Rectal smooth muscle tissue (tissue), 1 donor: ENCODE measurements around the gene KIF7.

Experiments
- H3K27ac ChIP-seq: one replicate; pipeline ENCODE4 v1.7.0; 2013; ENCODE audit warnings: low read depth, low read length, inconsistent platforms
- H3K27me3 ChIP-seq: one replicate; pipeline ENCODE4 v1.7.0; 2013; ENCODE audit warnings: low read length; ENCODE audit not compliant: control insufficient read depth, insufficient read depth
- H3K36me3 ChIP-seq: one replicate; pipeline ENCODE4 v1.7.0; 2013; ENCODE audit warnings: low read length; ENCODE audit not compliant: control insufficient read depth, insufficient read depth
- H3K4me1 ChIP-seq: one replicate; pipeline ENCODE4 v1.7.0; 2013; ENCODE audit warnings: low read length; ENCODE audit not compliant: control insufficient read depth, insufficient read depth
- H3K4me3 ChIP-seq: one replicate; pipeline ENCODE4 v1.7.0; 2013; ENCODE audit warnings: low read length
- H3K9ac ChIP-seq: one replicate; pipeline ENCODE4 v1.7.0; 2013; ENCODE audit warnings: low read length

KIF7 gene

DNA sequence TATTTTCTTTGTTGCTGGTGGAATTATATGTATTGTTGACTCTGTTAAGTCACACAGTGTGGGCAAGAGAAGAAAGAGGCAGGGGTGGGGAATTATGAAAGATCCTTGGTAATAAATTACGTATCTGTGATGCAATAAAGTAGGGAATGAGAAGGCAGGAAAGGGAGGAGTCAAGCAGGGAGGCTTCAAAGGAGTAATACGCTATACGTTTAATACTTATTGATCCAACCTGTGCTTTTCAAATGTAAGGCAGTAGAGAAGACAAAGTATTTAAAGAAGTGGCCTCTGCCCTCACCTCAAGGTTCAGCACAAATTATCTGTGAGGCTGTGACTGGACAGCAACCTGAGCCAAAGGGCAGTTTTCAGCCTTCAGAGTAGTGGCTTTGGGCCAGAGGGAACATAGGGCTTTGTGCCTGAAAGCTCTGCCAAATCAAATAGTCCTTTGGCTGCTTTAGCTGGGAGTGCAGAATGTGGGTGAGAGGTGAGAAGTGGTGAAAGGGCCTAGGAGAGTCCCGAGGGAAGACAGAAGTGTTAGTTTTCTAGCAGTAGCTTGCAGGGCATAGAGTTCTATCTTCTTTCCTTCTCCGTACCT, 25.1 kb upstream of the KIF7 start:
- H3K36me3 ChIP-seq: no peaks in the 10 kb centered on the region
- H3K4me1 ChIP-seq: peaks cover 11% of the 10 kb centered on the region
- no peaks in the 10 kb centered on the region for H3K27me3 ChIP-seq
- peak overlapping the region; percentile 72 for H3K27ac ChIP-seq
- H3K4me3 ChIP-seq: peak overlapping the region; percentile 21
- no peak overlapping the region for H3K9ac ChIP-seq

DNA sequence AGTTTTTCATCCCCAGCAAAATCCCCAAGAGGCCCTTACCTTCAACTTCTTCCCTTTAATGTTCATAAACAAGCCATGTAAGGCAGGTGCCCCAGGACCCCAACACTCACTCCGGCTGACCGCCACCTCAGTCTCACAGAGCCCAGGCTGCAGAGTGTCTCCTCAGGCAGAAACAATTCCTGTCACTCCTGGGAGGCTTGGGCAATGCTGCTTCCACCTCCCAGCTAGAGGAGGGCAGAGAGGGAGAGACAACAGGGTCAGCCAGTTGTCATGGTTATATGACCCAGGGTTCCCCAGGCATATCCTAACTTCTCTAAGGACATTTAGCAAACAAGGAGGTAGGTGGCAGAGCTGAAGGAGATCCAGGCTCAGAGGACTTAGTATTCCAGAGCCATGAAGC, 23.9 kb upstream of the KIF7 start, which contains the start of gene PLIN1:
PLIN1 (minus strand) TSS at position 156 of the 400 bp plus-strand sequence. CDS start 1,878 bp downstream, outside the sequence.
- Histone ChIP-seq H3K27ac (peak within 1 kb of the TSS; percentile 72), H3K36me3 (no peaks in the 10 kb centered on the region), H3K9ac (no peak within 1 kb of the TSS), H3K27me3 (no peaks in the 10 kb centered on the region), H3K4me1 (peaks cover 11% of the 10 kb centered on the region), H3K4me3 (no peak within 1 kb of the TSS)

DNA sequence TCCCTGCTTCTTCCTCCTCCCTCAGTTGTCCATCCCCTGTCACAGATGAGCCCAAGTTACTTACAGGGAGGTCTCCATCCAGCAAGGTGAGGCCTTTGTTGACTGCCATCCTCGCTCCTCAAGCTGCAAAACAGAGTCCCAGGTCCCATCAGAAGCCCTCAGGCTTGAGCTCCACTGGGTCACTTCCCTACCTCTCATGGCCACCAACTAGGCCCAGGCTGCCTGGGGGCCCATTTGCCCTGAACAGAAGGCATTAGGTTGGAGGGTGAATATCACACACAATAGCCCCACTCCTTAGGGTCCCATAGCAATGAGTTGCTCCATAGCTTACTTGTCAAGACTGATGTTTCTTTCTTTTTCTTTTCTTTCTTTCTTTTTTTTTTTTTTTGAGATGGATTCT, 22.1 kb upstream of the KIF7 start:
- H3K4me1 ChIP-seq: peaks cover 11% of the 10 kb centered on the region
- no peak overlapping the region for H3K27ac ChIP-seq
- H3K4me3 ChIP-seq: no peak overlapping the region
- no peak overlapping the region for H3K9ac ChIP-seq
- no peaks in the 10 kb centered on the region for H3K36me3 ChIP-seq
- H3K27me3 ChIP-seq: no peaks in the 10 kb centered on the region

DNA sequence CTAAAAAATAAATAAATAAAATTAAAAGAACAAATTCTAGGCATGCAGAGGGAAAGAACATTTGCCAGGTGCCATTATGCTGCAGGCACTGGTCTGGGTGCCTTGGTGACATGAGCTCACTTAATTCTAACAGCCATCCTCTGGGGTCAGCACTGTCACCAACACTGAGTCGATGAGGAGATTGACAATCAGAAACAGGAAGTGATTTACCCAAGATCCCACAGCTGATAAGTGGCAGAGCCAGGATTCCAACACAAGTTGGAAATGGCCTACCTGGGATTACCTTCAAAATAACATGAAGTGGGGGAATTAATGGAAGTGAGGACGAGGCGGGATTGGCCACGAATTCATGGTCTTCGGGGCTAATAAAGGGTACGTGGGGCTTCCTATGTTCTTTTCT, 20.3 kb upstream of the KIF7 start:
- H3K4me1 ChIP-seq: peaks cover 5% of the 10 kb centered on the region
- H3K4me3 ChIP-seq: no peak overlapping the region
- H3K27ac ChIP-seq: no peak overlapping the region
- no peak overlapping the region for H3K9ac ChIP-seq
- H3K27me3 ChIP-seq: no peaks in the 10 kb centered on the region
- H3K36me3 ChIP-seq: no peaks in the 10 kb centered on the region

DNA sequence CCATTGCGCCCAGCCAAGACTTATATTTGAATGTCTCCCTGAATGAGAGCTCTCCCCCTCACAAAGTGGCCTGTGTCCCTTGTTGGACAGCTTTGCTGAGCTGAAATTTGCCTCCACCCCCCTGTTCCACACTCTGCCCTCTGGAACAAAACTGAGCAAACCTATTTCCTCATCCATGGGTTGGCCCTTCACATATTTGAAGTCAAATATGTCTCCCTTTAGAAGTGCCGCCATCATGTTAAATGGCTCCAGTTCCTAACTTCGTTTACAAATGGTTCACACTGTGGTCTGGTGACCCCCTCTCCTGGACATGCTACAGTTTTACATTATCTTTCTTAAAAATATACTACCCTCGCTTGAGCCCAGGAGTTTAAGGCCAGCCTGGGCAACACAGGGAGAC, 19.3 kb upstream of the KIF7 start:
- Histone ChIP-seq H3K4me3 (no peak overlapping the region), H3K27ac (no peak overlapping the region), H3K27me3 (no peaks in the 10 kb centered on the region), H3K36me3 (no peaks in the 10 kb centered on the region), H3K4me1 (no peaks in the 10 kb centered on the region), H3K9ac (no peak overlapping the region)

DNA sequence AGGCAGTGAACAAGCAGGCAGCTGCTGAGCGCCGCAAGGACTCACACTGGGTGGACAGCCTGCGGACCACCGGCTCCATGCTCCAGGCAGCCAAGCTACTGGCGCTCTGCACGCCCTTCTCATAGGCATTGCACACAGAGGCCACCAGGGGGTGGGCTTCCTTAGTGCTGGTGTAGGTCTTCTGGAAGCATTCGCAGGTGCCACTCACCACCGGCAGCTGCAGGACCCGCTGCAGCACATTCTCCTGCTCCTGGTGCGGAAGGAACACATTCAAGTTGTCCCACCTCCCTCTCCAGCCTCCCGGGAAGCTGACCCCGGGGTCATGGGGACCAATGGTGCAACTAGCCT, 17.9 kb upstream of the KIF7 start:
- no peak overlapping the region for H3K27ac ChIP-seq
- H3K9ac ChIP-seq: no peak overlapping the region
- no peaks in the 10 kb centered on the region for H3K27me3 ChIP-seq
- H3K4me1 ChIP-seq: no peaks in the 10 kb centered on the region
- H3K4me3 ChIP-seq: no peak overlapping the region
- H3K36me3 ChIP-seq: no peaks in the 10 kb centered on the region

DNA sequence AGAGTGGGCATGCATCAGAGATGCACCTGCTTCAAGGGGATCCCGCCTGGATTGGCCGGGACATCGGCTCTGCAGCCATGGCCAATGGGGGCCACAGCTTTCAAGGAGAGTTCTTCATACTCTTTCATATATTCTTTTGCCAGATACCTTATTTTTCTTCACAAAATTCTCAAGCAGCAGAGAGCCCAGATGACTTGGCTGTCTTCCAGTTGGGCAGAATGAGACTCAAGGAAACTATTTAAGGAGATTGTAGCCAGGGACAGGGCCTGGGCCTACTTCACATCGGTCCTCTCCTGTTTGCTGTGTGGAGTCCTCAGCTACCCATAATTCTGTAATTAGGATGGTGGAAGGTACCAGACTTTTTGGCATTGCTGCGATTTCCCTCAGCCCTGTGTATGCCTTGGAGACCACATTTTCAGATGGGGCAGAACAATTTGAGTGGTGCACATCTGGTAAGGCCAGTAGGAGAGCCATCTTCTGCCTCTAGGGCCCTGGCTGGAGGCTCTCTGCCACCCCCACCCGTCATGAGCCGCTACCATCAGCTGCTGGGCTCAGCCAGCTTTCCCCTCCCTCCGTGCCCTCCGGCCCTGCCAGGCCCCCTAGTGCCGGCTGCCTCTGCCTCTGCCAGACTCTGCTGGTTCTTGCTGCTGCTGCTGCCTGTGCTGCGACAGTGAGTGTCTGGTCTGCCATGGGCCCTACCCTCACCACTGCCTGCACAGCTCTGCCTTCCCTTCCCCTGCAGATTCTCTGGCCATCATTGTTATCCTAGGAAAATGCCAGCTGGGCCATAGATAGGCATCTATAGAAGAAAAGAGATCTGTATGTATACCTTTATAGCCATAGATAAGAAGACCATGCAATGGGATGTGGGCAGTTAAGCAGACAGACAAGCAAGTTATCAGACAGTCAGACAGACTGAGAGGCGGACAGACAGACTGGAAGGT, 17.2 kb upstream of the KIF7 start:
- H3K4me1 ChIP-seq: no peaks in the 10 kb centered on the region
- H3K27ac ChIP-seq: no peak overlapping the region
- no peak overlapping the region for H3K9ac ChIP-seq
- H3K27me3 ChIP-seq: no peaks in the 10 kb centered on the region
- H3K36me3 ChIP-seq: no peaks in the 10 kb centered on the region
- no peak overlapping the region for H3K4me3 ChIP-seq

DNA sequence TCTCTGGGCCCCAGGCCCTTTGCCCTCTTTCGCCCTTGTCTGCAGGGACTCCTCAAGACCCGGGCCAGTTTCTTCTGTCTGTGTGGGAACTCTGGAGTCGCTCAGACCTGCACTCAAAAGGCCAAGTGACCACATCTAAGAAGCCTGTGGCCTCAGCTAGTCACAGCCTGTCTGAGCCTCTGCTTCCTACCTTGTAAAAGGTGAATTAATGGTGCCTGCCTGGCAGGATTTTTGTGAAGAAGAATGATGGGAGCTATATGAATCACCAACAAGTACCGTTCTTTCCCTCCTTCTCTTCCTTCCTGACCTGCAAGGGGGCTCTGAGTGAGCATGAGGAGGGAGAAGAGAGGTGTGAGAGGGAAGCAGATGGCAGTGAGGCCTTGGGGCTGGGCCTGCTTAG, 16.4 kb upstream of the KIF7 start:
- Histone ChIP-seq H3K27ac (no peak overlapping the region), H3K36me3 (no peaks in the 10 kb centered on the region), H3K4me3 (no peak overlapping the region), H3K9ac (no peak overlapping the region), H3K27me3 (no peaks in the 10 kb centered on the region), H3K4me1 (no peaks in the 10 kb centered on the region)

DNA sequence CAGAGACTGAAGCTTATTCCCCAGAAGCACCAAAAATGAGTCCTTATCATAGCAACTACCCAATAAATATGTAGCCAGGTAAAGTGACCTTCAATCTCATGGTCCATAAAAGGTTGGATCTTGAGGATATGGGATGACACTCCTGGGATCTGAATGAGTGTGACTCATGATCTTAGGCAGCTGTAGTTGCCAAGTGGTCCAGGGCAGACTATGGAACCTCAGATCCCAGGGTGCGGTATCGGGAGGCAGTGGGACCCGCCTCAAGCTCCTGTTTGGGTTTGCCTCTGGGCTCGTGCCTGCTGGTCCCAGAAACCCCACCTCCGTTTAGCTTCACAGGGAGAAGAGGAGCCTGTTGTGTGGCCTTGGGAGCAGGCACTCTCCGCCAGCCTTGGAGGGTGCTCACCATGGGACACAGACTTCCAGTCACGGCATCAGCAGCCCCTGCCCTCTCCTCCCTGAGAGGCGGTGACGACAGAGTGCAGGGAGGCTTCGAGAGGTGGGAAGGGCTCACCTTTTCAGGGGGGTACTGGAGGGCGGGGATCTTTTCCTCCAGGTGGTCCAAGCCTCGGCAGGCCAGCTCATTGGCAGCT, 15.8 kb upstream of the KIF7 start:
- Histone ChIP-seq H3K36me3 (no peaks in the 10 kb centered on the region), H3K27me3 (no peaks in the 10 kb centered on the region), H3K4me1 (no peaks in the 10 kb centered on the region), H3K4me3 (no peak overlapping the region), H3K9ac (no peak overlapping the region), H3K27ac (no peak overlapping the region)

DNA sequence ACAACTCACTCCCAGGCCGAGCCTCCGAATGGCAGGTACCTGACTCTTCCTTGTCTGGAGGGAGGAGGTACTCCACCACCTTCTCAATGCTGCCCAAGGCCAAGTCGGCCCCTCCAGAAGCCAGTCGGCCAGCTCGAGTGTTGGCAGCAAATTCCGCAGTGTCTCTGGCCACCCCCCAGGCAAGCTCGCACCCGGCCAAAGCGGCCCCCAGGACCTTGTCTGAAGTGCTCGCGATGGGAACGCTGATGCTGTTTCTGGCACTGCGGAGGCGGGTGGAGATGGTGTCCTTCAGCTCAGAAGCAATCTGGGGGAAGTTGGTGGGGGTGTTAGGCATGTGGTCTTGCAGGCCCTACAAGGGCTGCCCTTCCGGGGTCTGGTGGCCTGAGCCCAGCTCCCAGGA, 14.7 kb upstream of the KIF7 start:
- H3K4me1 ChIP-seq: peaks cover 1% of the 10 kb centered on the region
- H3K36me3 ChIP-seq: no peaks in the 10 kb centered on the region
- no peak overlapping the region for H3K27ac ChIP-seq
- no peak overlapping the region for H3K4me3 ChIP-seq
- no peaks in the 10 kb centered on the region for H3K27me3 ChIP-seq
- no peak overlapping the region for H3K9ac ChIP-seq

DNA sequence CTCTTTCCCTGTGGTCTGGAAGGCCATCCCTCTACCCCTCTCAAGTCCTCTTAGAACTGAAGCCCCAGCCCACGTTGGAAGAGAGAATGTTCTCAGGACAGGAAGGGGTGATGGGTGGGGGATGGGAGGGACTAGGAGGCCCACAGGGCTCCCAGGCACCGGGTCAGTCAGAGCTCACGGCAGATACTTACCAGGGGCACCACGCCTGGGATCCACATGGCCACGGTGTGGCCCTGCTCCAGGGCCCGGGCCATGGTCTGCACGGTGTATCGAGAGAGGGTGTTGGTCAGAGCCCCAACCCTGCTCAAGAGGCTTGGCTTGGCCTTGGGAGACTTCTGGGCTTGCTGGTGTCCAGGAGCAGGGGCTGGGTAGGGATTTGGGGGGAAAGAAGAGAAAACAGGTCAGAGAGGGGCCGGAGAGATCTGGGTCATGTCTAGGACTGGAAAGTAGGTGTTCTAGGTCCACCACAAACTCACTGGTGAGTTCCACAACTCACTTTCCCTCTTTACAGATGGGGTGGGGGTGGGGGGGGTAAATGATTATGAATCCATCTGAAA, 14.1 kb upstream of the KIF7 start:
- Histone ChIP-seq H3K27ac (no peak overlapping the region), H3K4me1 (peaks cover 3% of the 10 kb centered on the region), H3K27me3 (no peaks in the 10 kb centered on the region), H3K36me3 (no peaks in the 10 kb centered on the region), H3K9ac (no peak overlapping the region), H3K4me3 (no peak overlapping the region)

DNA sequence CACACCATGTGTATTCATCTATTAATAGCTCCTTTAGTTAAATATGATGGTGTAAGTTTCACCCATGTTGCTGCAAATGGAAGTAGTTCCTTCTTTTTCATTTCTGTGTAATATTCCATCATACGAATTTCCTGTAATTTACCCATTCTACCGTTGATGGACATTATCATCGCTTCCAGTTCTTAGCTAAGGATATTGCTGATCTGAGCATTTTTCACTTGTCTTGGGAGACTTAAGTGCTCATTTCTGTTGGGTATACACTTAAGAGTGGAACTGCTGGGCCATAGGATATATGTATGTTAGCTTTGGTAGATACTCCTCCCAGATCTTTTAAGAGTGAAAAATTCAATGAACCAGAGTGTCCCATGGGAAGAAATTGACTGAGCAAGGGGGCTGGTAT, 12.9 kb upstream of the KIF7 start:
- Histone ChIP-seq H3K9ac (no peak overlapping the region), H3K27me3 (no peaks in the 10 kb centered on the region), H3K36me3 (no peaks in the 10 kb centered on the region), H3K4me3 (no peak overlapping the region), H3K4me1 (peaks cover 3% of the 10 kb centered on the region), H3K27ac (no peak overlapping the region)
